AG04449 (cell line): ENCODE data around the gene SCD5.

ENCODE experiments used
- CTCF ChIA-PET: fragments of 350-600 bp; formaldehyde crosslinking; extraction: SDS; loops from one replicate; lab custom pipeline; 2021; ENCODE audit warnings: antibody characterized with exemption; lab: Yijun Ruan, JAX
- POLR2A ChIA-PET: fragments of 400-600, 350-600 bp; formaldehyde crosslinking; extraction: SDS; loops from one replicate; lab custom pipeline; 2020; ENCODE audit warnings: antibody characterized with exemption, inconsistent platforms; lab: Yijun Ruan, JAX
- DNase-seq: peaks from one replicate; pipeline ENCODE4 v3.0.0-alpha.2; 2010; ENCODE audit warnings: low read depth, low spot score
- H3K4me3 ChIP-seq: 2 replicates; pipeline ENCODE4 v1.5.1; 2011; ENCODE audit warnings: low read depth, mild to moderate bottlenecking, control low read depth, low read length
- CTCF ChIP-seq: IDR thresholded peaks from one replicate; pipeline ENCODE4 v1.5.1; 2011; ENCODE audit warnings: mild to moderate bottlenecking, moderate library complexity, low read length, control low read depth, inconsistent platforms; ENCODE audit not compliant: insufficient read depth; ENCODE audit errors: missing control alignments

SCD5 gene

GRCh38 chr4:82790060-82790660 lies 8.4 kb downstream of the SCD5 start:
- CTCF ChIA-PET, result interaction anchor here (1.2 to 1.9 kb wide), 2 partner anchors 9 to 11 kb away, joined by 4 to 6 read pairs; partner anchors contain the start of gene SCD5
- DNase-seq, result no peak
- no peak for TF ChIP-seq CTCF
- POLR2A ChIA-PET, result no interaction called here
- no peak overlapping the region for H3K4me3 ChIP-seq

GRCh38 chr4:82789025-82789776 lies 9.4 kb downstream of the SCD5 start:
- CTCF ChIA-PET, result interaction anchor here (1.2 to 1.9 kb wide), 2 partner anchors 10 to 12 kb away, joined by 4 to 6 read pairs; partner anchors contain the start of gene SCD5
- POLR2A ChIA-PET, result interaction anchor here (1.0 kb wide), 1 partner anchor 10 kb away, joined by 4 read pairs; the partner anchor contains the start of gene SCD5
- no peak overlapping the region for H3K4me3 ChIP-seq
- DNase-seq, result no peak
- no peak for TF ChIP-seq CTCF

GRCh38 chr4:82787342-82787741 lies 11.3 kb downstream of the SCD5 start:
- DNase-seq, result no peak
- ChIA-PET POLR2A (no interaction called here), CTCF (interaction anchor here (4.4 kb wide), 1 partner anchor 15 kb away, joined by 17 read pairs; no protein-coding TSS in a partner anchor)
- H3K4me3 ChIP-seq, result no peak overlapping the region
- no peak for TF ChIP-seq CTCF

GRCh38 chr4:82786828-82787227 lies 11.8 kb downstream of the SCD5 start:
- no peak for DNase-seq
- CTCF ChIA-PET, result interaction anchor here (1.4 to 4.4 kb wide), 4 partner anchors 9 to 48 kb away, joined by 6 to 17 read pairs (median 10); partner anchors contain the start of gene SCD5
- no peak overlapping the region for H3K4me3 ChIP-seq
- TF ChIP-seq CTCF, result no peak
- POLR2A ChIA-PET, result no interaction called here

GRCh38 chr4:82785611-82786400 lies 12.8 kb downstream of the SCD5 start:
- H3K4me3 ChIP-seq, result peak overlapping the region; percentile 43
- POLR2A ChIA-PET, result interaction anchor here (0.8 to 2.1 kb wide), 4 partner anchors 11 to 249 kb away, joined by 3 to 21 read pairs (median 5); partner anchors contain the start of genes COPS4 and SCD5
- CTCF ChIA-PET, result interaction anchor here (1.1 to 4.4 kb wide), 6 partner anchors 10 to 357 kb away, joined by 3 to 17 read pairs (median 8); partner anchors contain the start of gene SCD5
- no peak for TF ChIP-seq CTCF
- DNase-seq, result no peak
